GM11168 (cell line): ENCODE data around the gene CDH4.
"Not testable (repeated sequence)": the region's sequence is repeated elsewhere in the genome, so short reads cannot be mapped to it uniquely, and the experiment has no call there.

Source experiments
- in situ Hi-C: fragments of 300-500 bp; cut with MboI; formaldehyde crosslinking; loops from one replicate; pipeline ENCODE4 v1.12.0; 2022; ENCODE audit warnings: low sequenced_read_pairs; ENCODE audit not compliant: unreplicated experiment

Gene CDH4

DNA sequence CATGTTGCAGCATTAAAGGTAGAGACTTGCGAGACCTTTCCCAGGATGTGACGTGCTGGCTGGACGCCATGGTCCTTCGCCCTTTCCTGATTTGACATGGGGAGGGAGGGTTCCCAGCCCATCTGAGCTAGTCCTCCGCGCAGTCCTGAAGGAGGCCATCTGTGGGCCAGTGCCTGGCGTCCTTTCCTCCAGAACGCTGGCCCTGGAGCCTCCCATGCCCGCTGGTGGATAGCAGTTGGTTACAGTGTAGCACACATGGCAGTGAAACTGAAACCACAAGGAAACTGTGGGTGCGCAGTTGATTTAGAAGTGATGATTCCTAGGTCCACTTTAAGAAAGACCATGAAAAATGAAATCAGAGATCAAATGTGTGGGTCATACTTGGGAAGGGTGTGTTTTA, 193.7 kb downstream of the CDH4 start:
- in situ Hi-C loops: no loop called here

DNA sequence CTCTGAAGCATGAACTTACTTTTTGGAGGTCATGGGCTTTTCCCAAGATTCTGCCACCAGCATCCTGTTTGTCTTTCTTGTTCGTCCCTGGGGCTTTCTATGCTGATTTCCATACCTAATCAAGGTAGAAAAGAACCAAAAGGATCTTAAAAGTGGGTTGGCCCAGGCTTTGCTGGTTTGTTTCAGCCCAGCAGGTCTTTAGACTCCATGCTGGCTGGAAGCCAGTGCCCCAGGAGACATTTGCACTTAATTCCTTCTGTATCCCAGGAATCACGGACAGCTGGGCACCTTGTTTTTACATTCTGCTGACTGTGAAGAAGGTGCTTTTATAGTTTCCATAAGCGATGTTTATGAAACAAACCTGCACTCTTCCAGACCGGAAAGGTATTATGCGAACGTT, 195.9 kb downstream of the CDH4 start:
- in situ Hi-C loops: no loop called here

GRCh38 chr20:61448386-61448785, 196.3 kb downstream of the CDH4 start:
- in situ Hi-C loops: no loop called here

- in situ Hi-C loops: no loop called here
Observed at GRCh38 chr20:61449057-61449609, 197.1 kb downstream of the CDH4 start.

DNA sequence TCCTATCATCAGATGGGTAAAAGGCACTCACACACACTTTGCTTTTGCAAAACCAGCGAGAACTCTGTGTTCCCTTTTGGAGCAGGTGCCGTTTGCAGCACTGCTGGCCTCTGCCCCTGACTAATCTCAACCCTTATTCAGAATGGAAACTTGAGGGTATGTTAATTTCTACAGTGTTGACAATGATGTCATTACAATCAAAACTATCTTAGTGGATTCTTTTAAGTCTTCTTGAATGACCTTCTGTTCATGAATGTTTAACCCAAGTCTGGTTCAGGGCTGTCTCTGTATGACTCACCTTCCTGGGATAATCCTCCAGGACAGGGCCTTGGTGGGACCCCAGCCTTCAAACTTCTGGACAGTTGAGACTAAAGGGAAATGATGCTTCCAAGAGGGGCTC, 197.9 kb downstream of the CDH4 start:
- in situ Hi-C loops: no loop called here

- in situ Hi-C loops: no loop called here
Observed at GRCh38 chr20:61450549-61450948, 198.5 kb downstream of the CDH4 start.

- in situ Hi-C loops: no loop called here
Observed at GRCh38 chr20:61451009-61451408, 198.9 kb downstream of the CDH4 start.

- in situ Hi-C loops: no loop called here
Observed at GRCh38 chr20:61451953-61452352, 199.9 kb downstream of the CDH4 start.

DNA sequence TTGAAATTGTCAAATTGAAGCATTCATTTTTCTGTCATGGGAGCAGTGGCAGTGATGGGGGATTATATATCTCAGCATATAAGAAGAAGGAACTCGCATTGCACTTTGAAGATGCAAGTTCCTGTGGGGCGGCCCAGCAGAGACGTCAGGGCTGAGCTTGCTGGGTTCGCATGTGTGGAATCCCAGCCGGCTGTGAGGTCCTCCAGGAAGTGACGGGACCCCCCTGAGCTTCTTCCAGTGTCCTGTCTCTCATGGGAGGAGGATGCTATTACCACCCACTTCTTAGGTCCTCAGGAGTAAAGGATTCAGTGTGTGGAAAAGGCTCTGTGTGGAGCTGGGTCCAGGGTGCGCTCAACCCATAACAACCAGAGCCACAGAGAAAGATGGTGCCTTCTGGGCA, 201.2 kb downstream of the CDH4 start:
- in situ Hi-C loops: no loop called here

- in situ Hi-C loops: not testable (repeated sequence)
Observed at GRCh38 chr20:61453623-61454022, 201.6 kb downstream of the CDH4 start.

DNA sequence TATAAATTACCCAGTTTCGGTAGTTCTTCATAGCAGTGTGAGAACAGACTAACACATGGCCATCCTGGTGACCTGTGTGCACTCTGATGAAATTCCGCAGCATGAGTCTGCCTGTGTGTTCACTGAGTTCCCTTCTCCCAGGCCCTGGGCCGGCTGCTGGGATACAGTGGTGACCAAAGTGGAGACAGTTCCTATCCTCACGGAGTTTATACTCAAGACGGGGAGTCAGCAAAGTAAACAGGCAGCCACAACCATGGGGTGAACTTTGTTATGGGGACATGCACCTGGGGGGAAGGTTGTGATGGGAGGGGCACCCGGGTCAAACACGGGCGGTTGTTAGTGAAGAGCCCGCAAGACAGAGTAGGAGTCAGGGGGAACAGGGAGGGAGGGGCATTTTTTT, 202.0 kb downstream of the CDH4 start:
- in situ Hi-C loops: no loop called here

- in situ Hi-C loops: no loop called here
Observed at GRCh38 chr20:61455508-61456215, 203.6 kb downstream of the CDH4 start.

DNA sequence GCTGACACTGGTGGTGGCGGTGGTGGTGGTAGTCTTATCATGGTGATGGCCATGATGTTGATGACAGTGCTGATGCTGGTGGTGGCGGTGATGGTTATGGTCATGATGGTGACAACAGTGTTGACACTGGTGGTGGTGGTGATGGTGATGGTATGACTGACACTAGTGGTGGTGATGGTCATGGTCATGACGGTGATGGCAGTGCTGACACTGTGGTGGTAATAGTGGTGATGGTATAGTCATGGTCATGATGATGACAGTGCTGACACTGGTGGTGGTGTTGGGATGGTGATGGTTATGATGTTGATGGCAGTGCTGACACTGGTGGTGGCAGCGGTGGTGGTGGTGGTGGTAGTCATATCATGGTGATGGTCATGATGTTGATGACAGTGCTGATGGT, 205.7 kb downstream of the CDH4 start:
- in situ Hi-C loops: no loop called here

GRCh38 chr20:61458146-61458746, 206.2 kb downstream of the CDH4 start:
- in situ Hi-C loops: no loop called here

GRCh38 chr20:61459266-61459665, 207.2 kb downstream of the CDH4 start:
- in situ Hi-C loops: no loop called here

GRCh38 chr20:61459705-61460104, 207.6 kb downstream of the CDH4 start:
- in situ Hi-C loops: no loop called here

DNA sequence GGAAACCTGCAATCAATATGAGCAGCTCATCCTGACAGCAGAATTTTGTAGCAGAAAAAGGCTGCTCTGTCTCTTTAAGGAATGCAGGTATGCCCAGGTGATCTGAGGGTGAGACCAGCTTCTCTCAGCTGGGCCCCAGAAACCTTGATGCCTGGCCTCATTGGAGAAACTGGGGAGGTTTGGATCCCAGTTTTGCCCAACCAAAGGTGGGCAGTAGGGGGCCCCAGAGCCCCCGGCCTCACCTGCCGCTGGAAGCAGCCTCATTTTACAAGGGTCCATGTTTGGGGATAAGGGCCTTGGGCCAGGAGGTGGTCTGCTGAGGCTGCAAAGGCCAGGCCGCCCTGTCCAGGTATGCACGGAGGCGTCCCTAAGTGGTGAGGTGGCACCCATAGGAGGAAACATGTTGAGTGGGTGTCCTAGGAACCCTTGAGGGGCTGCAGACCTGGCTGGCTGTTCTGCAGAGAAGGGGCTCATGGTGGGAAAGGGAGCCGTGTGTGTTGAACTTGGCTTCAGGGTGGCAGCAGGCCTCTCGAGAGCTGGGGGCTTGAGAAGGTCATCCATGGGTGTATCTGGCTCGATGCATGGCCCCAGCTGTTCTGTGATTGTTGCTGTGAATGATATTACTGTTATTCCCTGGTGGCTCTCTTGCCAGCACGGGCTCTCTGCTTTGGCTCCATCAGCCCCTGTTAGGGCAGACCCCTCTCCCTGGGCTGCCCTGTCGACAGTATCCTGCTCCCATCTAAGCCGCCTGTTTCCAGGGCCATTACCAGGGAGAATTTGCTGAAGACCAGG, 208.4 kb downstream of the CDH4 start:
- in situ Hi-C loops: no loop called here

DNA sequence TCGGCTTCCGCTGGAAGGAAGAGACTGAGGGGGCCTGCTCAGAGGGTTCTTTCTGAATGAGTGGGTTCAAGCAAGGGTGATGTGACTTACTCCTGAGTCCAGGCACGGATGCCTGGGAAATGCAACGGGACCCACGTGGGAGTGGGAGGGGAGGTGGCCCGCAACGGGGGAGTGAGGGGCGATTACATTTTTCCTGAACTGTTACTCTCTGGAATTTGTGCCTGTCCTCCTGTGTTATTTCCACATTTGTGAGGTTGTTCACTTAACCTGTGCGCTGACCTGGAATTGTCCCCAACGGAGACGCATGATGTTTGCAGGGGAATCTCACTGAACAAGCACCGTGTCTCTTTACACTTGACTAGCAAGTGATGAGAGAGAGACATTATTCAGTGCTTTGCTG, 209.4 kb downstream of the CDH4 start:
- in situ Hi-C loops: no loop called here

GRCh38 chr20:61464307-61465303, 212.5 kb downstream of the CDH4 start:
- in situ Hi-C loops: no loop called here

- in situ Hi-C loops: no loop called here
Observed at GRCh38 chr20:61475729-61476128, 223.7 kb downstream of the CDH4 start.
